Activated T-cell treated with anti-CD3 and anti-CD28 coated beads for 24 hours (primary cell): Measurements from ENCODE around the gene FKBP5.
"Not testable (repeated sequence)": the region's sequence is repeated elsewhere in the genome, so short reads cannot be mapped to it uniquely, and the experiment has no call there.

Source experiments
- DNase-seq: peaks from one replicate; pipeline ENCODE4 v3.0.0-alpha.2; 2020; ENCODE audit warnings: low read depth

The FKBP5 gene

DNA sequence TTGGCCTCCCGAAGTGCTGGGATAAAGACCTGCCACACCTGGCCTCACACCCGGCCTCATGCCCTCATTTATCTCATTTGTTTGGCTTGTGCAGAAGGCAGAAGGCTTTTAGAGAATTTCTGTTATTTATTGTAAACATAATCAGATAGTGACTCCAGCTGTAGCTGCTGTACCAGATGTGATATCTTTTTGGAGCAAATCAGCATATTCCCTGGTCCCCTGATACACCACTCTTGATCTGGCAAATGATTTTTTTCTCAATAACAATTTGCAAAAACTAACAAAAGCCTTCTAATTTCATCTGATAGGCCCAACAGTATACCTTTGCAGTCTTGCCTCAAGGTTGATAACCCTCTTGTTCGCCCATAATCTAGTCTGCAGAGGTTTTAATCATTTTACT is 149.5 kb downstream of the FKBP5 start:
- DNase-seq, result no peak

DNA sequence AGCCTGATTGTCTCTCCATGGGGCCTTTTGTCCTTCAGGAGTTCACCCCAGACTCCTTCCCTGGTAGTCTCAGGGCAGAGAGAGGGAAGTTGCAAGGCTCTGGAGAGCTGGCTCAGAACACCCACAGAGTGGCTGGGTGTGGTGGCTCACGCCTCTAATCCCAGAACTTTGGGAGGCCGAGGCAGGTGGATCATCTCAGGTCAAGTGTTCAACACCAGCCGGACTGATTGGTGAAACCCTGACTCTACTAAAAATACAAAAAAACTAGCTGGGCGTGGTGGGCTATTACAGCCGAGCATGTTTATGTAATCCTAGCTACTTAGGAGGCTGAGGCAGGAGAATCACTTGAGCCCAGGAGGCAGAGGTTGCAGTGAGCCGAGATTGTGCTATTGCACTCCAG is 152.9 kb downstream of the FKBP5 start:
- DNase-seq, result not testable (repeated sequence)

DNA sequence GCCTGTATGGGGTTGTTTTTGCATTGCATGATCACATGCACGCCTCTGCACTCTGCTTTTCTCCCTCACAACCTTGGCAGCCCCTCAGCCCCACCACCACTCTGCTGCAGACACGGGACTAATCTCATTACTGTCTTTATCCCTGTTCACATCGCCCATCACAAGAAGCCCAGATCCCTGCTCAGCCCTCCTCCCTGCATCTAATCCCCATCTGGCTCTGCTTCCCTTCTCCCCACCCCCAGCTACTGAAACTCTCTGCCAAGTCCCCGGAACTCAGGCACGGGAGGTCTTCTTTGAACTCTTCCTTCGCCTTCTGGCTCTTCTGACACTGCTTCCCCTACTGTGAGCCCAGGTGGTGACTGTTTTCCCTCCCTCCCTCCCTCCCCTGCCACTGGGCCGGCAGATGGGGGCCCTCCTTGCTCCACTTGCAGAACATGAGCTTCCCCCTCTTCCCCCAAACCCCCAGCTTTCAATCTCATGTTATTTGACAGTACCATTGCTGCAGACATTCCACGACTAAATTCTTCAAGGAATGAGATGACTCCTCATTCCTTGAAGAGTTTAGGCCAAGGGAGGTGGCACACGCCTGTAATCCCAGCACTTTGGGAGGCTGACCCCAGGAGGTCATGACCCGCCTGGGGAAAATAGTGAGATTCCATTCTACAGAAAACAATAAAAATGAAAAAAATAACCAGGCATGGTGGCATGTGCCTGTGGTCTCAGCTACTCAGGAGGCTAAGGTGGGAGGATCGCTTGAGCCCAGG is 154.1 kb downstream of the FKBP5 start:
- no peak for DNase-seq

- DNase-seq, result no peak
Measured at GRCh38 chr6:35533981-35534380, 154.7 kb downstream of the FKBP5 start.

DNA sequence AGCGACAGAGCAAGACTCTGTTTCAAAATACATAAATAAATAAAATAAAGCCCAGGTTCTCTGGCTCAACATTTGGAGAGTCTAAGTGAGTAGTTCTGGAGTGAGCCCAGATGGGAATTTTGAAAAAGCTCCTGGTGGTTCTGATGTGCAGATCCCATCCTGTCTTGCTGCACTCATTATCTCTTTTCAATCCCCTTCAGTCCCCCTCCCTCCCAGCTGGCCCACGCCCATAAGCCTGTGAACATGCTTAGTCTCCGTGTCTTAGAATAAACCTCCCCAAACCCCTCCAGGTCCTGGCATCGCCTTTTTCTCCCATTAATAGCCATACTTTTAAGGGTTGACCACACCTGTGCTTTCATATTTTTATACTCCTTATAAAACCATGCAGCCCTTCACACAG is 156.6 kb downstream of the FKBP5 start:
- no peak for DNase-seq

GRCh38 chr6:35524380-35525020 is 164.2 kb downstream of the FKBP5 start:
- DNase-seq, result no peak
